MM.1S (cell line): ENCODE results near the gene DAZAP1.

Source experiments
- CTCF ChIP-seq: fragments of 300-600 bp; sonication (generic); IDR thresholded peaks from 2 replicates; pipeline ENCODE4 v1.5.1; 2016; ENCODE audit warnings: antibody characterized with exemption, low read length, mixed read lengths
- EZH2 ChIP-seq: fragments of 300-600 bp; sonication (generic); optimal IDR thresholded peaks from 2 replicates; pipeline ENCODE3; 2017; ENCODE audit warnings: low read depth, mild to moderate bottlenecking, antibody characterized with exemption, low read length, mixed read lengths

DNA sequence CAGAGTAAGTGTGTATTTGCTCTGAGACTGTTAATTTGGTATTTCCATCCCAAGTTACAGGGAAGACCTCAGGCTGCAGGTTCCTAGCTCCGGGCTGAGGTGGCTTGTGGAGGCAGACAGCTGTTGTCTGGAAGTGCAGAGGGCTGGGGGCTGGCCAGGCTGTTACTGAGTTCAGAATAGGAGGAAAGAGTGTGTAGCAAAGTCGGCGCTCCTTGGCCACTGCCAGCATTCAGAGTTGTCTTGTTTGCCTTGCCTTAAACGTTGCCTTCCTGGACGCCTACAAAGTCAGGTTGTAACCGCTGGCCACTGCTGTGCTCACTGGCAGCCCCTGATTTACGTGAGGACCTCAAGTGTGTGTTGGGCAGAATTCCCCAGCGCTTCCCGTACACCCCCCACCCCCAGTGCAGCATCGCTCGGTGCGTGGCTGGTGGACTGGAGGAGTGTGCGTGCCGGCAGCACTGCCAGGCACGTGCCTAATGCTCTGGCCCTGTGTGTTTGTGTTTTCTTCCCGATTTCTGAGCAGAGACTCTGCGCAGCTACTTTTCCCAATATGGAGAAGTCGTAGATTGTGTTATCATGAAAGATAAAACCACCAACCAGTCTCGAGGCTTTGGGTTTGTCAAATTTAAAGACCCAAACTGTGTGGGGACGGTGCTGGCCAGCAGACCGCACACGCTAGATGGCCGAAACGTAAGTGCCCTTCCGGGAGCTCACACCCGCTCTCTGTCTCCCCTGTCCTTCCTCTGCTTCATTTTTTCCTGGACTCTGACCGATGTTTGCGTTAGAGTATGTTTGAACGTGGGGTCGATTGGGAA is 10.5 kb downstream of the DAZAP1 start:
- no peak for TF ChIP-seq CTCF
- no peak for TF ChIP-seq EZH2
